Measurements from ENCODE around the gene ATP5F1A. TPM values are rescaled to one million over a fixed set of nuclear protein-coding genes. Genes with fewer than 3 reads are reported as not detected.
"Not testable (repeated sequence)": the region's sequence is repeated elsewhere in the genome, so short reads cannot be mapped to it uniquely, and the experiment has no call there.

Gene ATP5F1A
- polyA plus RNA-seq (ENCODE audit: insufficient read length in 4 of 4) = 100 to 1,000 TPM; 636 to 749 (median 691) TPM

GRCh38 chr18:46097801-46098615 is at the start of gene ATP5F1A:
Gene ATP5F1A (minus strand): TSS chr18:46098296. CDS start chr18:46098231, 65 bp downstream.
- DNase-seq (ENCODE audit: low read depth in 4 of 4, low spot score in 2 of 4) = peak; percentile 72 to 84 (median 80)

- no peak for DNase-seq (ENCODE audit: low read depth in 4 of 4, low spot score in 2 of 4)
Observed at GRCh38 chr18:46141199-46141598, 43.1 kb upstream of the ATP5F1A start.

- no peak for DNase-seq (ENCODE audit: low read depth in 4 of 4, low spot score in 2 of 4)
Observed at GRCh38 chr18:46140173-46140572, 42.1 kb upstream of the ATP5F1A start.

- DNase-seq (ENCODE audit: low read depth in 4 of 4, low spot score in 2 of 4) = no peak
Observed at GRCh38 chr18:46134920-46135675, 37.0 kb upstream of the ATP5F1A start.

- no peak for DNase-seq (ENCODE audit: low read depth in 4 of 4, low spot score in 2 of 4)
Observed at GRCh38 chr18:46133534-46133933, 35.4 kb upstream of the ATP5F1A start.

- not testable (repeated sequence) for DNase-seq (ENCODE audit: low read depth in 4 of 4, low spot score in 2 of 4)
Observed at GRCh38 chr18:46130549-46130948, 32.5 kb upstream of the ATP5F1A start.

- DNase-seq (ENCODE audit: low read depth in 4 of 4, low spot score in 2 of 4) = no peak
Observed at GRCh38 chr18:46130061-46130460, 32.0 kb upstream of the ATP5F1A start.

- not testable (repeated sequence) for DNase-seq (ENCODE audit: low read depth in 4 of 4, low spot score in 2 of 4)
Observed at GRCh38 chr18:46126625-46127024, 28.5 kb upstream of the ATP5F1A start.

- DNase-seq (ENCODE audit: low read depth in 4 of 4, low spot score in 2 of 4) = no peak
Observed at GRCh38 chr18:46113751-46114150, 15.7 kb upstream of the ATP5F1A start.

GRCh38 chr18:46110406-46110805 is 12.3 kb upstream of the ATP5F1A start:
- no peak for DNase-seq (ENCODE audit: low read depth in 4 of 4, low spot score in 2 of 4)

- no peak for DNase-seq (ENCODE audit: low read depth in 4 of 4, low spot score in 2 of 4)
Observed at GRCh38 chr18:46109386-46109785, 11.3 kb upstream of the ATP5F1A start.

- peak; percentile 71 to 87 (median 80) for DNase-seq (ENCODE audit: low read depth in 4 of 4, low spot score in 2 of 4)
Observed at GRCh38 chr18:46104128-46104911, 6.2 kb upstream of the ATP5F1A start, which contains the start of gene HAUS1. Gene HAUS1 (plus strand): TSS chr18:46104385. CDS start chr18:46104412, 27 bp downstream.

GRCh38 chr18:46099463-46099862 is 1.4 kb upstream of the ATP5F1A start:
- no peak for DNase-seq (ENCODE audit: low read depth in 4 of 4, low spot score in 2 of 4)

- peak in 1 of 4 donors; percentile 20 for DNase-seq (ENCODE audit: low read depth in 4 of 4, low spot score in 2 of 4)
Observed at GRCh38 chr18:46098616-46098933, 479 bp upstream of the ATP5F1A start.

GRCh38 chr18:46097431-46097800 is 680 bp downstream of the ATP5F1A start:
- DNase-seq (ENCODE audit: low read depth in 4 of 4, low spot score in 2 of 4) = no peak

- no peak for DNase-seq (ENCODE audit: low read depth in 4 of 4, low spot score in 2 of 4)
Observed at GRCh38 chr18:46096651-46097300, 1.3 kb downstream of the ATP5F1A start.

- DNase-seq (ENCODE audit: low read depth in 4 of 4, low spot score in 2 of 4) = no peak
Observed at GRCh38 chr18:46095532-46095931, 2.6 kb downstream of the ATP5F1A start.

- not testable (repeated sequence) for DNase-seq (ENCODE audit: low read depth in 4 of 4, low spot score in 2 of 4)
Observed at GRCh38 chr18:46088501-46088900, 9.6 kb downstream of the ATP5F1A start.

- DNase-seq (ENCODE audit: low read depth in 4 of 4, low spot score in 2 of 4) = no peak
Observed at GRCh38 chr18:46084431-46084830, 13.7 kb downstream of the ATP5F1A start.

GRCh38 chr18:46080156-46080555 is 17.9 kb downstream of the ATP5F1A start:
- no peak for DNase-seq (ENCODE audit: low read depth in 4 of 4, low spot score in 2 of 4)
